Stimulated activated CD4-positive, alpha-beta T cell treated with anti-CD3 and anti-CD28 coated beads, Interleukin-1b, Interleukin-23, amount 100 ng/mL, for 4 hours (primary cell): Measurements from ENCODE around the gene HES3.

Experiments
- DNase-seq, 2 donors: peaks; one replicate each; pipeline ENCODE4 v3.0.0-alpha.2; 2020; ENCODE audit warnings: low read depth in 2 of 2

The HES3 gene

GRCh38 chr1:6279613-6280383 lies 35.8 kb downstream of the HES3 start:
- DNase-seq: no peak

- no peak for DNase-seq
Measured at GRCh38 chr1:6280761-6281451, 36.9 kb downstream of the HES3 start.

- no peak for DNase-seq
Measured at GRCh38 chr1:6281511-6282402, 37.8 kb downstream of the HES3 start.

- no peak for DNase-seq
Measured at GRCh38 chr1:6282577-6283270, 38.7 kb downstream of the HES3 start.

GRCh38 chr1:6285336-6285735 lies 41.4 kb downstream of the HES3 start:
- no peak for DNase-seq

GRCh38 chr1:6286266-6286665 lies 42.3 kb downstream of the HES3 start:
- no peak for DNase-seq

- DNase-seq: no peak
Measured at GRCh38 chr1:6287029-6287428, 43.0 kb downstream of the HES3 start.

- DNase-seq: no peak
Measured at GRCh38 chr1:6287431-6287886, 43.5 kb downstream of the HES3 start.

- no peak for DNase-seq
Measured at GRCh38 chr1:6288026-6288425, 44.0 kb downstream of the HES3 start.

- DNase-seq: no peak
Measured at GRCh38 chr1:6288665-6289064, 44.7 kb downstream of the HES3 start.

- no peak for DNase-seq
Measured at GRCh38 chr1:6292102-6292501, 48.1 kb downstream of the HES3 start.

GRCh38 chr1:6294080-6294889 lies 50.3 kb downstream of the HES3 start:
- DNase-seq: no peak

GRCh38 chr1:6294890-6295556 lies 51.0 kb downstream of the HES3 start:
- DNase-seq: no peak
